Heart right ventricle (tissue), 16 donors: ENCODE results near the gene PRR16. TPM values are rescaled to one million over a fixed set of nuclear protein-coding genes. Genes with fewer than 3 reads are reported as not detected.

Source experiments
- ATAC-seq, 8 donors: fragments of 200-7000 bp; cut with Tn5 transposase; one replicate each; pipeline ENCODE4 v1.9.1; 2020; ENCODE audit warnings: mild to moderate bottlenecking in 8 of 8, moderate library complexity in 8 of 8, moderate number of reproducible peaks in 1 of 8
- DNase-seq, 2 donors: peaks; one replicate each; pipeline ENCODE4 v3.0.0-alpha.2; 2020
- H3K27ac ChIP-seq, 10 donors: fragments of 200-600 bp; sonication (generic) in 2 of 10; one replicate each; pipeline versions ENCODE4 v1.5.0 to v1.8.0; 2020 to 2022; ENCODE audit warnings: mild to moderate bottlenecking in 3 of 10
- H3K27me3 ChIP-seq, 7 donors: fragments of 200-600 bp; one replicate each; pipeline ENCODE4 v1.8.0; 2021 to 2022; ENCODE audit warnings: mild to moderate bottlenecking in 2 of 7
- H3K36me3 ChIP-seq, 9 donors: fragments of 200-600 bp; sonication (generic) in 1 of 9; one replicate each; pipeline versions ENCODE4 v1.5.0 to v1.8.0; 2020 to 2022; ENCODE audit warnings: mild to moderate bottlenecking in 2 of 9
- H3K4me1 ChIP-seq, 9 donors: fragments of 200-600 bp; sonication (generic) in 1 of 9; one replicate each; pipeline versions ENCODE4 v1.5.0 to v1.8.0; 2020 to 2022; ENCODE audit warnings: mild to moderate bottlenecking in 4 of 9
- H3K4me3 ChIP-seq, 10 donors: fragments of 200-600 bp; sonication (generic) in 2 of 10; one replicate each; pipeline versions ENCODE4 v1.5.0 to v1.8.0; 2020 to 2022; ENCODE audit warnings: mild to moderate bottlenecking in 7 of 10, moderate library complexity in 2 of 10
- H3K9me3 ChIP-seq, 11 donors: fragments of 200-600 bp in 10 of 11; sonication (generic) in 2 of 11; one replicate each; pipeline versions ENCODE4 v1.5.0 to v1.8.0; 2013 to 2022; ENCODE audit warnings: mild to moderate bottlenecking in 2 of 11, control low read depth in 1 of 11, moderate library complexity in 1 of 11
- CTCF ChIP-seq, 9 donors: fragments of 200-600 bp; sonication (generic) in 2 of 9; IDR thresholded peaks; one replicate each; pipeline versions ENCODE4 v1.5.0 to v1.8.0; 2021 to 2022; ENCODE audit warnings: antibody characterized with exemption in 9 of 9, mild to moderate bottlenecking in 5 of 9, moderate library complexity in 1 of 9
- WGBS, 2 donors: extraction: QIAGEN DNeasy Blood & Tissue Kit; methylation state at CpG; one replicate each; pipeline ENCODE4 v1.1.7; 2013; ENCODE audit warnings: inconsistent platforms in 1 of 2; 5-methylcytosine and 5-hydroxymethylcytosine counted together
- intact Hi-C, 10 donors: fragments of 100-400 bp; cut with DNase I; formaldehyde crosslinking; loops; one replicate each; pipeline versions ENCODE4 v1.11.1 to v1.14.2; 2022
- polyA plus RNA-seq, 2 donors: library from polyadenylated mRNA; stranded (reverse); fragments of 200-250 nt; gene quantifications; one replicate each; pipeline ENCODE4 v1.2.3, GENCODE V29; 2013
- total RNA-seq, 10 donors: library from RNA; stranded (reverse); fragmentation: NEBNext Ultra II Directional in 3 of 10; extraction: Animal tissue kit (Norgen Biotek cat#: 25700) in 3 of 10; gene quantifications; one replicate each; pipeline versions ENCODE4 v1.2.1 to v1.2.4, GENCODE V29; 2021 to 2023
- donor health status: Arrhythmogenic right ventricular cardiomyopathy.
- donor health status: ischemic (EF 13 %, LVEDD 7.1; RV severe dilation, severe dysfunction).
- donor health status: healthy with polysubstance abuse.
- donor health status: DM: no; HTN: yes; CAD: no.
- donor health status: DM: no; HTN: no; CAD: no.
- donor health status: ischemic (EF 25% LVEDD 6.9; RV normal size, moderate dysfunction).
- donor health status: ischemic (EF 25% LVEDD 5.7; RV mildly dilated, moderate dysfunction).
- donor health status: healthy.
- donor health status: DM: yes; HTN: yes; CAD: no.
- donor health status: Ischemic cardiomyopathy.
- donor health status: ischemic (EF 35%, LVEDD 5.7; RV mildly dilated, moderate dysfunction).
- donor health status: nonischemic (EF 11% LVEDD 7.7; RV severe dilation, severe dysfunction).
- donor health status: DM: yes; HTN: yes; CAD: no.
- donor health status: PGD.
- donor health status: ischemic (EF 29% LVEDD 5.4; RV normal size, mild dysfunction).
- donor health status: nonischemic (EF 23%, LVEDD 6.1; RV moderate dilation, normal function).

PRR16 gene
- total and polyA plus RNA-seq, 12 donors: 5.3 to 22.9 (median 10.4) TPM

DNA sequence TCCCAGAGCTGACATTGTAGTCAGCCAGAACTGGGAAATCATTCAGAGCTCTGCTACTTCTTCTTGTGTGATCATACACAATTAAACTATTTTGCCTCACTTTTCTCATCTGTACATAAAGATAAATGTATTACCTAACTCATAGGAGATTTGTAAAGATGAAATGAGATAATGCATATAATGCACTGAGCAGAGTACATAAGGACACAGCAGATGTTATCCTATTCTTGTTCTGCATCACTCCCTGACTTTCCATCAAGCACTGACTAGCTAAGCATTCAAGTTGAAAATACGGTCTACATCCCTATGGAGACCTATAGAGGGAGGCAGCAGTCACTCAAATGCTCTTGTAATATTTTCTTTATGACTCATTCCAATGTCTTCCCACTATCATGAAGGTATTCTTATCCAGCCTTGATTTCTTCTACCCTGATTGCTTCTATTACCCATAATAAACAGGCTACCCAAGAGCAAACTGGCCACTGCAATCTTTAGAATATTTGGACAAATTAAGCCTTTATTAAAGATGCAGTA lies 16.3 kb upstream of the PRR16 start:
- H3K36me3 ChIP-seq: no peaks in the 10 kb centered on the region
- no peak for ATAC-seq

GRCh38 chr5:120449501-120449900 lies 14.6 kb upstream of the PRR16 start:
- Histone ChIP-seq H3K36me3 (no peaks in the 10 kb centered on the region), H3K27me3 (no peaks in the 10 kb centered on the region), H3K4me3 (no peak overlapping the region), H3K9me3 (peaks cover 0 to 3% (median 0%) of the 10 kb centered on the region in 11 donors), H3K27ac (peak overlapping the region in 6 of 10 donors; percentile 11 to 60 (median 32)), H3K4me1 (peaks cover 0 to 47% (median 4%) of the 10 kb centered on the region in 9 donors)
- intact Hi-C loops: no loop called here
- 65 to 67% methylated on average over 3 of the region's 3 CpGs for WGBS, 2 donors
- ATAC-seq (peak in 2 of 8 donors; percentile 33 to 39), DNase-seq (no peak)
- no peak for TF ChIP-seq CTCF (IDR thresholded peaks at IDR 0.05)

More for the DNA sequence above, 16.3 kb upstream of the PRR16 start:
- DNase-seq: no peak
- Histone ChIP-seq H3K4me3 (no peak overlapping the region), H3K27ac (peak overlapping the region in 3 of 10 donors; percentile 70 to 77 (median 73)), H3K27me3 (no peaks in the 10 kb centered on the region), H3K9me3 (peaks cover 0 to 3% (median 0%) of the 10 kb centered on the region in 11 donors), H3K4me1 (peaks cover 0 to 49% (median 4%) of the 10 kb centered on the region in 9 donors)
- TF ChIP-seq CTCF (IDR thresholded peaks at IDR 0.05): no peak
- intact Hi-C loops: no loop called here
- 41 to 50% methylated on average over 1 of the region's 1 CpG for WGBS, 2 donors

DNA sequence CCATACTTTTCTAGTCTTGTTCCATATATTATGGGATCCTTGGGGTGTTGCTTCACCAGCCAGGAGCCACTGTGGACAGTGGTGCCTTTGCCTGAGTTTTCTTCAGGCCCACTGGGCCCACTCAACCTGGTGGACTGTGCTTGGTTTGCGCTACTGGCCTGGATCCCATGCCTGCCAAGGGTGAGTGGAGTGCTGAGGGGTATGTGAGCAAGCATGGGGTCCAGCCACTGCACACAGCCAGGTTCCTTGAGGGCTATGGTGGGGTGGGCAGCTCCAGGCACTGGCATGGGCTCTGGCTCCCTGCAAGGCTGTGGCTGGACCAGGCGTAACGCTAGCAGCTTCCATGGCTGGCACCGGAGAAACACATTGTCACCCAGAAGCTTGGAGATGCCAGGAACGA lies 13.2 kb upstream of the PRR16 start:
- 93 to 97% methylated on average over 5 of the region's 5 CpGs for WGBS, 2 donors
- peaks cover 0 to 41% (median 6%) of the 10 kb centered on the region in 9 donors for H3K4me1 ChIP-seq
- DNase-seq (no peak), ATAC-seq (no peak)
- no peaks in the 10 kb centered on the region for H3K36me3 ChIP-seq
- intact Hi-C loops: loop anchor here in 2 of 10 donors (10.0 kb wide), 2 partner anchors 396 to 506 kb away; no protein-coding TSS in a partner anchor
- TF ChIP-seq CTCF (IDR thresholded peaks at IDR 0.05): no peak
- H3K27me3 ChIP-seq: no peaks in the 10 kb centered on the region
- no peak overlapping the region for H3K4me3 ChIP-seq
- H3K9me3 ChIP-seq: peaks cover 0 to 3% (median 0%) of the 10 kb centered on the region in 11 donors
- H3K27ac ChIP-seq: no peak overlapping the region

GRCh38 chr5:120451445-120451844 lies 12.7 kb upstream of the PRR16 start:
- Histone ChIP-seq H3K36me3 (no peaks in the 10 kb centered on the region), H3K4me1 (peaks cover 0 to 36% (median 4%) of the 10 kb centered on the region in 9 donors), H3K9me3 (peaks cover 0 to 3% (median 0%) of the 10 kb centered on the region in 11 donors), H3K27ac (no peak overlapping the region), H3K27me3 (no peaks in the 10 kb centered on the region), H3K4me3 (no peak overlapping the region)
- ATAC-seq (no peak), DNase-seq (no peak)
- no peak for TF ChIP-seq CTCF (IDR thresholded peaks at IDR 0.05)
- WGBS, 2 donors: 88 to 95% methylated on average over 9 of the region's 9 CpGs
- intact Hi-C loops: loop anchor here in 2 of 10 donors (10.0 kb wide), 2 partner anchors 397 to 507 kb away; no protein-coding TSS in a partner anchor
